SU-DHL-6 (cell line): Measurements from ENCODE around the gene ABHD12B.

ENCODE experiments used
- H2AFZ ChIP-seq: fragments of 200-600 bp; sonication (generic); 2 replicates; pipeline ENCODE4 v1.6.1; 2014; ENCODE audit warnings: low read depth, mild to moderate bottlenecking, moderate library complexity, mixed read lengths, antibody characterized with exemption, low read length; ENCODE audit not compliant: severe bottlenecking
- H3F3A ChIP-seq: fragments of 200-600 bp; shearing (Covaris generic); 2 replicates; pipeline ENCODE4 v1.6.0; 2016; ENCODE audit warnings: antibody characterized with exemption, mild to moderate bottlenecking; ENCODE audit not compliant: insufficient read depth
- H3K27ac ChIP-seq: fragments of 200-600 bp; sonication (generic); 2 replicates; pipeline ENCODE4 v1.5.1; 2016; ENCODE audit warnings: low read depth, mild to moderate bottlenecking, low read length, moderate library complexity, mixed read lengths
- H3K27me3 ChIP-seq: fragments of 200-600 bp; sonication (generic), shearing (Covaris generic); 2 replicates; pipeline ENCODE4 v1.6.0; 2014; ENCODE audit warnings: mild to moderate bottlenecking, low read length
- H3K36me3 ChIP-seq: fragments of 200-600 bp; sonication (generic); 2 replicates; pipeline ENCODE4 v1.6.1; 2014; ENCODE audit warnings: mild to moderate bottlenecking, low read length, mixed read lengths
- H3K4me2 ChIP-seq: fragments of 300-600, 200-600 bp; shearing (Covaris generic), sonication (generic); 2 replicates; pipeline ENCODE4 v1.6.0; 2014; ENCODE audit warnings: low read length, low read depth, mild to moderate bottlenecking; ENCODE audit not compliant: poor library complexity, severe bottlenecking
- H3K4me3 ChIP-seq: fragments of 200-600 bp; sonication (generic); 2 replicates; pipeline ENCODE4 v1.5.1; 2014; ENCODE audit warnings: antibody characterized with exemption, low read length, mild to moderate bottlenecking, mixed read lengths; ENCODE audit not compliant: insufficient read depth, poor library complexity, severe bottlenecking
- H3K79me2 ChIP-seq: fragments of 200-600 bp; sonication (generic); 2 replicates; pipeline ENCODE4 v1.6.1; 2014; ENCODE audit warnings: mild to moderate bottlenecking, low read length, moderate library complexity; ENCODE audit not compliant: insufficient read depth
- H3K9ac ChIP-seq: fragments of 200-600 bp; sonication (generic); 2 replicates; pipeline ENCODE4 v1.7.0; 2014; ENCODE audit warnings: mild to moderate bottlenecking, low read length
- H3K9me2 ChIP-seq: fragments of 200-600 bp; sonication (generic); replicated peaks from 2 replicates; pipeline ENCODE4 v1.6.1; 2014; ENCODE audit warnings: low read length; ENCODE audit not compliant: insufficient read depth
- H3K9me3 ChIP-seq: fragments of 200-600 bp; sonication (generic); 2 replicates; pipeline ENCODE4 v1.6.1; 2014; ENCODE audit warnings: low read length, mixed read lengths; ENCODE audit not compliant: insufficient read depth
- H4K20me1 ChIP-seq: fragments of 200-600 bp; sonication (generic); 2 replicates; pipeline ENCODE4 v1.6.1; 2014; ENCODE audit warnings: low read depth, mild to moderate bottlenecking, antibody characterized with exemption, low read length, moderate library complexity, mixed read lengths
- CTCF ChIP-seq: fragments of 200-600 bp; sonication (generic); IDR thresholded peaks from one replicate; pipeline ENCODE4 v1.5.1; 2017; ENCODE audit warnings: antibody characterized with exemption, mild to moderate bottlenecking, low read length, moderate library complexity; ENCODE audit not compliant: insufficient read depth, poor library complexity, severe bottlenecking
- EZH2phosphoT487 ChIP-seq: fragments of 200-600 bp; sonication (generic), shearing (Covaris generic); conservative IDR thresholded peaks from 2 replicates; pipeline ENCODE4 v1.6.1; 2018; ENCODE audit warnings: mild to moderate bottlenecking, antibody characterized with exemption, low read length, moderate library complexity, mixed read lengths

The ABHD12B gene

GRCh38 chr14:50864946-50865345 is 6.9 kb upstream of the ABHD12B start:
- Histone ChIP-seq H3F3A (no peaks in the 10 kb centered on the region), H3K9ac (no peak overlapping the region), H2AFZ (no peak overlapping the region), H3K9me3 (no peaks in the 10 kb centered on the region), H3K36me3 (no peaks in the 10 kb centered on the region), H3K4me2 (no peak overlapping the region), H3K79me2 (no peaks in the 10 kb centered on the region), H3K9me2 (no peaks in the 10 kb centered on the region), H4K20me1 (no peaks in the 10 kb centered on the region), H3K4me3 (no peak overlapping the region), H3K27ac (no peak overlapping the region), H3K27me3 (no peaks in the 10 kb centered on the region)
- no peak for TF ChIP-seq CTCF
- no peak for TF ChIP-seq EZH2phosphoT487

- Histone ChIP-seq H3K4me3 (no peak overlapping the region), H3K27me3 (no peaks in the 10 kb centered on the region)
Measured at GRCh38 chr14:50865391-50866076, 6.3 kb upstream of the ABHD12B start.

GRCh38 chr14:50871228-50871627 is 625 bp upstream of the ABHD12B start:
- no peaks in the 10 kb centered on the region for H3K27me3 ChIP-seq

More at GRCh38 chr14:50865391-50866076, 6.3 kb upstream of the ABHD12B start:
- Histone ChIP-seq H3K36me3 (no peaks in the 10 kb centered on the region), H3K27ac (no peak overlapping the region), H3K79me2 (no peaks in the 10 kb centered on the region), H3K9me2 (no peaks in the 10 kb centered on the region), H4K20me1 (no peaks in the 10 kb centered on the region), H3K9ac (no peak overlapping the region), H2AFZ (no peak overlapping the region), H3F3A (no peaks in the 10 kb centered on the region), H3K9me3 (no peaks in the 10 kb centered on the region), H3K4me2 (no peak overlapping the region)
- TF ChIP-seq CTCF (no peak), EZH2phosphoT487 (no peak)

More at GRCh38 chr14:50871228-50871627, 625 bp upstream of the ABHD12B start:
- Histone ChIP-seq H3K9me3 (no peaks in the 10 kb centered on the region), H2AFZ (no peak overlapping the region), H3K9ac (no peak overlapping the region), H4K20me1 (no peaks in the 10 kb centered on the region), H3K27ac (no peak overlapping the region), H3K36me3 (no peaks in the 10 kb centered on the region), H3K79me2 (no peaks in the 10 kb centered on the region), H3F3A (no peaks in the 10 kb centered on the region), H3K4me3 (no peak overlapping the region), H3K4me2 (no peak overlapping the region), H3K9me2 (no peaks in the 10 kb centered on the region)
- TF ChIP-seq EZH2phosphoT487 = no peak
- no peak for TF ChIP-seq CTCF
